Measurements from ENCODE around the gene CDKN2AIPNL.

GRCh38 chr5:134392301-134392700 is 19.4 kb downstream of the CDKN2AIPNL start:
- no peak for TF ChIP-seq POLR2A (IDR thresholded peaks at IDR 0.05; ENCODE audit: low read depth, low read length)
- no peak for TF ChIP-seq POLR2AphosphoS5 (IDR thresholded peaks at IDR 0.05; ENCODE audit: insufficient read depth, low read depth, low read length)
- TF ChIP-seq CTCF (IDR thresholded peaks at IDR 0.05; ENCODE audit: extremely low read depth in 1 of 2, insufficient read depth in 1 of 2, low read depth in 1 of 2, low read length in 2 of 2) = no peak
- no peak for TF ChIP-seq EZH2 (IDR thresholded peaks at IDR 0.05; ENCODE audit: borderline replicate concordance, low read depth, low read length, severe bottlenecking)
- TF ChIP-seq, protein P1, sequence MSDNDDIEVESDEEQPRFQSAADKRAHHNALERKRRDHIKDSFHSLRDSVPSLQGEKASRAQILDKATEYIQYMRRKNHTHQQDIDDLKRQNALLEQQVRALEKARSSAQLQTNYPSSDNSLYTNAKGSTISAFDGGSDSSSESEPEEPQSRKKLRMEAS (IDR thresholded peaks at IDR 0.05; ENCODE audit: insufficient read depth, insufficient read length) = no peak

Measured in endothelial cell of umbilical vein (primary cell).